ENCODE results near the gene TEX29. TPM values are rescaled to one million over a fixed set of nuclear protein-coding genes. Genes with fewer than 3 reads are reported as not detected.

Gene TEX29
- total RNA-seq, 3 donors from 2014 or later (not counting 1 experiment from before 2014, with no cell fraction given), result not detected

DNA sequence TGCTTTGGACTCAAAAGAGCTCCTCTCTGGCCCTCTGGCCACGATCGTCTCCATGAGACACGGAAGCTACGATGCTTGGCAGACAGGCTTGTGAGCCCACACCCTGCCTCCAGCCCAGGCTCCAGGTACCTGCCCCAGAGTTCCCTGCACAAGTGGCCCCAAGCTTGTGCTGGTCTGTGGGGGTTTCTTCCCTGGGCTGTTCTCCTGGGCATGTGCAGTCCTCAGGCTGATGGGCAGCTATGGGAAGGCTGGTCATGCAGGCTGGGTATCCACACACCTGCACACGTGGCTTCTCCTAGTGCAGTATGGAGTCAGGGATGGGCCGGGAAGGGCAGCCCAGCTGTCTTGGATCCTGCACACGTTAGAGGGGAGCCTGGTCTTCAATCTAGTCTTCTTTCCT lies 43.1 kb downstream of the TEX29 start:
- DNase-seq (no peak), ATAC-seq (no peak)
- H3K4me1 Mint-ChIP-seq, result no peaks in the 10 kb centered on the region
- Histone ChIP-seq H3K27me3 (ENCODE audit: control insufficient read depth, insufficient read depth, low read length) (no peaks in the 10 kb centered on the region), H3K36me3 (ENCODE audit: control insufficient read depth, insufficient read depth, low read length) (no peaks in the 10 kb centered on the region), H3K27ac (ENCODE audit: low read length) (no peak overlapping the region), H3K9me3 (ENCODE audit: control insufficient read depth, insufficient read depth, low read length) (no peaks in the 10 kb centered on the region), H3K4me1 (ENCODE audit: control insufficient read depth, insufficient read depth, low read length) (no peaks in the 10 kb centered on the region), H3K4me3 (ENCODE audit: low read length) (no peak overlapping the region)
- intact Hi-C loops (cut with micrococcal nuclease), result no loop called here
- H3K27ac Mint-ChIP-seq, result no peak overlapping the region
- no peaks in the 10 kb centered on the region for H3K36me3 Mint-ChIP-seq
- H3K4me3 Mint-ChIP-seq, result no peak overlapping the region
- TF ChIP-seq, protein P1, sequence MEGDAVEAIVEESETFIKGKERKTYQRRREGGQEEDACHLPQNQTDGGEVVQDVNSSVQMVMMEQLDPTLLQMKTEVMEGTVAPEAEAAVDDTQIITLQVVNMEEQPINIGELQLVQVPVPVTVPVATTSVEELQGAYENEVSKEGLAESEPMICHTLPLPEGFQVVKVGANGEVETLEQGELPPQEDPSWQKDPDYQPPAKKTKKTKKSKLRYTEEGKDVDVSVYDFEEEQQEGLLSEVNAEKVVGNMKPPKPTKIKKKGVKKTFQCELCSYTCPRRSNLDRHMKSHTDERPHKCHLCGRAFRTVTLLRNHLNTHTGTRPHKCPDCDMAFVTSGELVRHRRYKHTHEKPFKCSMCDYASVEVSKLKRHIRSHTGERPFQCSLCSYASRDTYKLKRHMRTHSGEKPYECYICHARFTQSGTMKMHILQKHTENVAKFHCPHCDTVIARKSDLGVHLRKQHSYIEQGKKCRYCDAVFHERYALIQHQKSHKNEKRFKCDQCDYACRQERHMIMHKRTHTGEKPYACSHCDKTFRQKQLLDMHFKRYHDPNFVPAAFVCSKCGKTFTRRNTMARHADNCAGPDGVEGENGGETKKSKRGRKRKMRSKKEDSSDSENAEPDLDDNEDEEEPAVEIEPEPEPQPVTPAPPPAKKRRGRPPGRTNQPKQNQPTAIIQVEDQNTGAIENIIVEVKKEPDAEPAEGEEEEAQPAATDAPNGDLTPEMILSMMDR (IDR thresholded peaks at IDR 0.05), result no peak
- 83% methylated on average over 7 of the region's 7 CpGs for WGBS (ENCODE audit: insufficient coverage)
- peaks cover 0 to 5% of the 10 kb centered on the region in 2 donors for H3K27me3 Mint-ChIP-seq (ENCODE audit: low read depth in 2 of 2)
- H3K9me3 Mint-ChIP-seq, result no peaks in the 10 kb centered on the region

DNA sequence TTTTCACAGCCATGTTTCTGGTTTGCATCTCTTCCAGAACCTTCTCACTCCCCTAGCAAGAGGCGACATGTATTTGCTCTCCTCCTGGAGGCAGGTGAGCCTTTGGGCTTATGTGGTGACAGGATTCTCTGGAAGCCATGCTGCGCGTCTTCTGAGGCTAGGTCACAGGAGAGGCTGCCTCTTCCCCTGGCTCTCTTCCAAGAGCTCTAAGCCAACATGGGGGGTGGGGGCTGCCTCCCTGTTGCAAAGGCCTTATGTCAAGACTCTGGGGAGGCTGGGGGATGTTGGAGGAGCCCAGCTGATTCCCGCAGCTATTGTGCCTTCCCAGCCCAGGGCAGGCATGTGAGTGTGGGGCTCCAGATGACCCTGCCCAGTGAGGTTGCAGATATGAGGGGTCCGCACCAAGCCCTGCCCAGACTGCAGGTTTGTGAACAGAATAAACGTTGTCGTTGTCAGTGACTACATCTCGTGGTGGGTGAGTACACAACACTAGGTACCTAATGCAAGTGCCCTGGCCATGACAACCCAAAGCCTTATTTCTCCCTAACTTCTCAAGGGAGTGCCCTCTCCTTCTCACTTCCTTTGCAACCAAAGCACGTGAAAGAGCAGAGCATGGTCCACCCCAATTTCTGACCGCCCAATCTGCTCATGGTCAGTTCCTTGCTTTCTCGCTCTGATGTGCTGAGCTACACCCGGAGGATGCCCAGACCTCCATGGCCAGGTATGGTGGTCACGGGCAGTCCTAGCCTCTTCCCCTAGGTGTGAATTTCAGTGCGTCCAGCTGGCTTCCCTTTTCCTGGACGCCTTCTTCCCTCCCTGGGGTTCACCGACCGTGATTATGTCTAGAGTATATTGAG lies 44.9 kb downstream of the TEX29 start:
- Histone ChIP-seq H3K4me1 (ENCODE audit: control insufficient read depth, insufficient read depth, low read length) (no peaks in the 10 kb centered on the region), H3K27ac (ENCODE audit: low read length) (no peak overlapping the region), H3K27me3 (ENCODE audit: control insufficient read depth, insufficient read depth, low read length) (no peaks in the 10 kb centered on the region), H3K4me3 (ENCODE audit: low read length) (no peak overlapping the region), H3K36me3 (ENCODE audit: control insufficient read depth, insufficient read depth, low read length) (no peaks in the 10 kb centered on the region), H3K9me3 (ENCODE audit: control insufficient read depth, insufficient read depth, low read length) (no peaks in the 10 kb centered on the region)
- Mint-ChIP-seq H3K36me3 (no peaks in the 10 kb centered on the region), H3K27me3 (ENCODE audit: low read depth in 2 of 2) (peaks cover 0 to 5% of the 10 kb centered on the region in 2 donors), H3K4me1 (no peaks in the 10 kb centered on the region), H3K27ac (no peak overlapping the region), H3K4me3 (no peak overlapping the region), H3K9me3 (no peaks in the 10 kb centered on the region)
- intact Hi-C loops (cut with micrococcal nuclease), result no loop called here
- TF ChIP-seq, protein P1 (IDR thresholded peaks at IDR 0.05), result no peak
- 91% methylated on average over 14 of the region's 17 CpGs for WGBS (ENCODE audit: insufficient coverage)
- ATAC-seq (no peak), DNase-seq (no peak)

- ATAC-seq (no peak), DNase-seq (no peak)
- Mint-ChIP-seq H3K36me3 (no peaks in the 10 kb centered on the region), H3K4me3 (no peak overlapping the region), H3K27ac (no peak overlapping the region), H3K4me1 (no peaks in the 10 kb centered on the region), H3K9me3 (no peaks in the 10 kb centered on the region), H3K27me3 (ENCODE audit: low read depth in 2 of 2) (peaks cover 0 to 7% of the 10 kb centered on the region in 2 donors)
- Histone ChIP-seq H3K27ac (ENCODE audit: low read length) (no peak overlapping the region), H3K4me3 (ENCODE audit: low read length) (no peak overlapping the region), H3K27me3 (ENCODE audit: control insufficient read depth, insufficient read depth, low read length) (no peaks in the 10 kb centered on the region), H3K4me1 (ENCODE audit: control insufficient read depth, insufficient read depth, low read length) (no peaks in the 10 kb centered on the region), H3K9me3 (ENCODE audit: control insufficient read depth, insufficient read depth, low read length) (no peaks in the 10 kb centered on the region), H3K36me3 (ENCODE audit: control insufficient read depth, insufficient read depth, low read length) (no peaks in the 10 kb centered on the region)
- TF ChIP-seq, protein P1 (IDR thresholded peaks at IDR 0.05), result no peak
- intact Hi-C loops (cut with micrococcal nuclease), result no loop called here
- 83% methylated on average over 2 of the region's 2 CpGs for WGBS (ENCODE audit: insufficient coverage)
Observed at GRCh38 chr13:111367340-111367739, 46.9 kb downstream of the TEX29 start.
